OCI-LY3 (cell line): ENCODE measurements around the gene CCDC201.

Experiments used
- H2AFZ ChIP-seq: fragments of 200-600, 300-600 bp; shearing (Covaris generic); 2 replicates; pipeline ENCODE4 v1.6.0; 2014; ENCODE audit warnings: antibody characterized with exemption, low read depth, low read length
- H3K27ac ChIP-seq: fragments of 200-600, 300-600 bp; sonication (generic); 2 replicates; pipeline ENCODE4 v1.5.1; 2014; ENCODE audit warnings: mild to moderate bottlenecking, low read length, moderate library complexity, mixed read lengths
- H3K27me3 ChIP-seq: fragments of 200-600, 300-600 bp; sonication (generic); 2 replicates; pipeline ENCODE4 v1.6.1; 2014; ENCODE audit warnings: low read depth, low read length, mixed read lengths
- H3K36me3 ChIP-seq: fragments of 200-600, 300-600 bp; sonication (generic); replicated peaks from 2 replicates; pipeline ENCODE3; 2014; ENCODE audit warnings: low read depth, low read length, mixed read lengths
- H3K4me1 ChIP-seq: fragments of 300-600, 200-600 bp; sonication (generic); 2 replicates; pipeline ENCODE4 v1.6.1; 2014; ENCODE audit warnings: low read length, mixed read lengths
- H3K4me2 ChIP-seq: fragments of 200-600, 300-600 bp; sonication (generic); 2 replicates; pipeline ENCODE4 v1.6.1; 2014; ENCODE audit warnings: low read length, mixed read lengths
- H3K4me3 ChIP-seq: fragments of 300-600, 200-600 bp; sonication (generic); 2 replicates; pipeline ENCODE4 v1.5.1; 2014; ENCODE audit warnings: antibody characterized with exemption, mild to moderate bottlenecking, low read length, moderate library complexity
- H3K79me2 ChIP-seq: fragments of 300-600, 200-600 bp; shearing (Covaris generic); 2 replicates; pipeline ENCODE4 v1.6.1; 2014; ENCODE audit warnings: mild to moderate bottlenecking, low read length, mixed read lengths
- H3K9ac ChIP-seq: fragments of 300-600, 200-600 bp; shearing (Covaris generic); 2 replicates; pipeline ENCODE4 v1.6.0; 2014; ENCODE audit warnings: mild to moderate bottlenecking, low read length, moderate library complexity
- H3K9me3 ChIP-seq: fragments of 200-600, 300-600 bp; shearing (Covaris generic); 2 replicates; pipeline ENCODE4 v1.6.1; 2014; ENCODE audit warnings: low read length, mixed read lengths; ENCODE audit not compliant: insufficient read depth
- H4K20me1 ChIP-seq: fragments of 200-600, 300-600 bp; sonication (generic); 2 replicates; pipeline ENCODE4 v1.6.1; 2016; ENCODE audit warnings: low read length, mixed read lengths; ENCODE audit not compliant: insufficient read depth
- CTCF ChIP-seq: fragments of 200-600, 300-600 bp; sonication (generic); IDR thresholded peaks from 2 replicates; pipeline ENCODE4 v1.5.1; 2014; ENCODE audit warnings: antibody characterized with exemption, low read length, low read depth
- EZH2phosphoT487 ChIP-seq: fragments of 200-600 bp; shearing (Covaris generic); IDR thresholded peaks from 2 replicates; pipeline ENCODE4 v1.6.1; 2018; ENCODE audit warnings: antibody characterized with exemption, mixed run types, low read depth

The CCDC201 gene, protein sequence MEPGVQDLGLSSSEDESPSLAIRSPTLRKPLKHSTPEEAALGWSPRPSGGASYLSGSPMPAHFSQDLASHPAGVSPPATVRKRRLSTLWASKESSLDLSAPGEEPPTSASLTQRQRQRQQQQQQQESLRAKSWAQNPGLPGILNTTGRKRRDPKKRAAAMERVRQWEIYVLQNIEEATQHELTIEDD

DNA sequence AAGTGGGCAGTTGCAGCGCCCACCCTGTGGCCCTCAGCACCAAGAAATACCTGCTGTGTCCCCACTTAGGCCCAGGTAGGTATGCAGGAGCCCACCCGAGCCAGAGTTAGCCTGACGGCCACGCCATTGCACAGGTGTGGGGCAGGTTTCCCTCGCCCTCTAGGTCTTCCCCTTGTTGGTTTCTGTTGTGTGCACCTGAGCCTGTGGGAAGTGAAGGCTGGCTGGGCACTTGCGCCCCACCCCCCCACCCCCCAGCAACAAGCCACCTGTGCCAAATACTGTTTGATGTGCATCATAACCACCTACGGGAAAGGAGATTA lies at the start of gene CCDC201:
Gene CCDC201, minus strand, starts transcription at position 48 of the 320 bp plus-strand sequence. CDS start 75 bp downstream, outside the sequence.
- H3K27me3 ChIP-seq, result peaks cover 8% of the 10 kb centered on the region
- H3K36me3 ChIP-seq, result no peaks in the 10 kb centered on the region
- H3K9ac ChIP-seq, result no peak within 1 kb of the TSS
- H3K27ac ChIP-seq, result no peak within 1 kb of the TSS
- H3K4me3 ChIP-seq, result no peak within 1 kb of the TSS
- H3K4me2 ChIP-seq, result no peak within 1 kb of the TSS
- H2AFZ ChIP-seq, result no peak within 1 kb of the TSS
- H3K4me1 ChIP-seq, result peaks cover 10% of the 10 kb centered on the region; the same call in 1 of the 2 replicates
- TF ChIP-seq EZH2phosphoT487 (no peak), CTCF (no peak)
- no peaks in the 10 kb centered on the region for H3K9me3 ChIP-seq
- H4K20me1 ChIP-seq, result no peaks in the 10 kb centered on the region
- no peaks in the 10 kb centered on the region for H3K79me2 ChIP-seq

DNA sequence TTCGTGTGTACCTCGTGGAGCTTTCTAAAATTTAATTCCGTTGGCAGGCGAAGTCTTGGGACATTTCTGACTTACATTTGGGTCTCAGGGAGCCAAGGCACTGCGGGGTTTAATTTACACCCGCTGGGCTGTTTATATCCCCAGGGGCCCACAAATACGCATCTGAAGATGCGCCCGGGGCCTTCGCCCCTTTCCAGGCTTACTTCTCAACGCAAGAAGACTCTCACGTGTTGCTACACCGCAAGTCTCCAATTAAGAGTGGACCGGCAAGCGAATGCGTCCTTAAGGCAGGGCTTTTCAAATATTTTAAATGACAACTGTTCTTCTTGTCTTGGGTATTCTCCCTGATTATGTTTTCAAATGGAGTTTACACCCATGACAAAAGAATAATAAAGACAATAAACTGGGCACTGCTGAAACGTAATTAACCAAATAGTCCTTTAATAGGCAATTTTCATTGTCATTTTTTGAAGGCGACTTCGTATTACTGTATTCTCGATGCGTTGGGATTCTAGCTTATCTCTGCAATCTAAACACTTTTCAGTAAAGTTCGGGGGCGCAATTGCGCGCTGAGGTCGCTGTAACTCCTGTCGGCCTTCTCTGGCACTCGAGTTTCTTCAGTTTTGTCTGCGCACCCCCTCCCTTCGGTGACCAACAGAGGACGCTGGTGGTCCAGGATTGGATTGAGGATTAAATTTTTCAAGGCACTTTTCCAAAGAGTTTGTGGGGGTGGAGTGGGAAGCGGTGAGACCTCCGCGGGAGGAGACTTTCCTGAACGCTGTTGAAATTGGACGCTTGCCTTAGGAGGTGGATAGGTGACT lies 49.0 kb upstream of the CCDC201 start:
- H3K36me3 ChIP-seq, result no peaks in the 10 kb centered on the region
- TF ChIP-seq CTCF, result peak; percentile 57
- TF ChIP-seq EZH2phosphoT487, result no peak
- peak overlapping the region; percentile 73; the same call in 1 of the 2 replicates for H3K4me3 ChIP-seq
- peak overlapping the region; percentile 82 for H3K4me2 ChIP-seq
- H2AFZ ChIP-seq, result peak overlapping the region; percentile 82; the same call in 1 of the 2 replicates
- H3K9me3 ChIP-seq, result no peaks in the 10 kb centered on the region
- no peak overlapping the region for H3K9ac ChIP-seq
- H3K79me2 ChIP-seq, result no peaks in the 10 kb centered on the region
- peaks cover 15% of the 10 kb centered on the region for H3K4me1 ChIP-seq
- peaks cover 7% of the 10 kb centered on the region for H3K27me3 ChIP-seq
- no peak overlapping the region for H3K27ac ChIP-seq
- no peaks in the 10 kb centered on the region for H4K20me1 ChIP-seq

DNA sequence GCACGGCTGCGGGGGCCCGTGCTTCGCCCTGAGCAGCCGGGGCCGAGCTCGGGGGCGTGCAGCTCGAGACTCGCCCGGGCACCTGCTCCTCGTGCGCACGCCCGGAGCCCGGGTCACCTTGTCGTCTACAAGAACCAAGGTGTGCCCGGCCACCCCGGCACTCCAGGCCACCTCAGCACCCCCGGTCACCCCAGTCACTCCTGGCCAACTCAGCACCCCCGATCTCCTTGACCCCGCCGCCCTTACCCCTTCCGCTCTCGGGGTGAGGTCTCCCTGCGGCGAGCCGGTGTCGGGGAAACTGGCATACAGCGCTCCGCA lies 48.5 kb upstream of the CCDC201 start:
- Histone ChIP-seq H3K27ac (no peak overlapping the region), H3K4me3 (no peak overlapping the region), H2AFZ (no peak overlapping the region), H3K27me3 (peaks cover 11% of the 10 kb centered on the region), H4K20me1 (no peaks in the 10 kb centered on the region), H3K4me1 (peaks cover 15% of the 10 kb centered on the region), H3K36me3 (no peaks in the 10 kb centered on the region), H3K4me2 (no peak overlapping the region), H3K79me2 (no peaks in the 10 kb centered on the region), H3K9me3 (no peaks in the 10 kb centered on the region), H3K9ac (no peak overlapping the region)
- TF ChIP-seq CTCF, result no peak
- no peak for TF ChIP-seq EZH2phosphoT487

GRCh38 chr7:45920502-45921380 lies 47.9 kb upstream of the CCDC201 start, which contains the start of gene IGFBP3:
Gene IGFBP3 (minus strand): TSS chr7:45921272. CDS start chr7:45921140, 132 bp downstream.
- H3K9ac ChIP-seq, result no peak within 1 kb of the TSS
- peaks cover 15% of the 10 kb centered on the region for H3K4me1 ChIP-seq
- H3K4me2 ChIP-seq, result no peak within 1 kb of the TSS
- peaks cover 14% of the 10 kb centered on the region for H3K27me3 ChIP-seq
- TF ChIP-seq EZH2phosphoT487, result no peak
- no peak for TF ChIP-seq CTCF
- H2AFZ ChIP-seq, result no peak within 1 kb of the TSS
- no peaks in the 10 kb centered on the region for H3K36me3 ChIP-seq
- no peaks in the 10 kb centered on the region for H3K79me2 ChIP-seq
- no peaks in the 10 kb centered on the region for H4K20me1 ChIP-seq
- no peak within 1 kb of the TSS for H3K4me3 ChIP-seq
- H3K27ac ChIP-seq, result no peak within 1 kb of the TSS
- no peaks in the 10 kb centered on the region for H3K9me3 ChIP-seq
